HG02763 (cell line): ENCODE measurements around the gene FGD5.
"Not testable (repeated sequence)": the region's sequence is repeated elsewhere in the genome, so short reads cannot be mapped to it uniquely, and the experiment has no call there.

Source experiments
- ATAC-seq: cut with Tn5 transposase; IDR thresholded peaks from one replicate; pipeline ENCODE4 v1.9.1; 2021; ENCODE audit warnings: mild to moderate bottlenecking, moderate library complexity; ENCODE audit not compliant: unreplicated experiment

Gene FGD5

GRCh38 chr3:14894085-14894484 is 75.3 kb downstream of the FGD5 start:
- no peak for ATAC-seq

- ATAC-seq = no peak
Observed at GRCh38 chr3:14897266-14897665, 78.5 kb downstream of the FGD5 start.

GRCh38 chr3:14898929-14899328 is 80.2 kb downstream of the FGD5 start:
- ATAC-seq = no peak

GRCh38 chr3:14899993-14900618 is 81.3 kb downstream of the FGD5 start:
- no peak for ATAC-seq

- ATAC-seq = no peak
Observed at GRCh38 chr3:14900881-14901873, 82.4 kb downstream of the FGD5 start.

GRCh38 chr3:14902719-14903118 is 84.0 kb downstream of the FGD5 start:
- ATAC-seq = no peak

- ATAC-seq = not testable (repeated sequence)
Observed at GRCh38 chr3:14903501-14903900, 84.7 kb downstream of the FGD5 start.

- ATAC-seq = no peak
Observed at GRCh38 chr3:14905055-14905657, 86.4 kb downstream of the FGD5 start.

GRCh38 chr3:14906355-14906971 is 87.7 kb downstream of the FGD5 start:
- no peak for ATAC-seq

GRCh38 chr3:14907043-14907966 is 88.5 kb downstream of the FGD5 start:
- no peak for ATAC-seq

GRCh38 chr3:14909250-14909649 is 90.5 kb downstream of the FGD5 start:
- no peak for ATAC-seq

GRCh38 chr3:14911651-14912050 is 92.9 kb downstream of the FGD5 start:
- no peak for ATAC-seq

GRCh38 chr3:14913071-14913925 is 94.5 kb downstream of the FGD5 start:
- ATAC-seq = no peak

- ATAC-seq = no peak
Observed at GRCh38 chr3:14913926-14914778, 95.4 kb downstream of the FGD5 start.

GRCh38 chr3:14914779-14915117 is 96.0 kb downstream of the FGD5 start:
- no peak for ATAC-seq

- no peak for ATAC-seq
Observed at GRCh38 chr3:14915636-14916222, 97.0 kb downstream of the FGD5 start.

- ATAC-seq = no peak
Observed at GRCh38 chr3:14918356-14918860, 99.6 kb downstream of the FGD5 start.

- no peak for ATAC-seq
Observed at GRCh38 chr3:14920536-14920935, 101.8 kb downstream of the FGD5 start.
